ENCODE data around the gene LMBRD1.

DNA sequence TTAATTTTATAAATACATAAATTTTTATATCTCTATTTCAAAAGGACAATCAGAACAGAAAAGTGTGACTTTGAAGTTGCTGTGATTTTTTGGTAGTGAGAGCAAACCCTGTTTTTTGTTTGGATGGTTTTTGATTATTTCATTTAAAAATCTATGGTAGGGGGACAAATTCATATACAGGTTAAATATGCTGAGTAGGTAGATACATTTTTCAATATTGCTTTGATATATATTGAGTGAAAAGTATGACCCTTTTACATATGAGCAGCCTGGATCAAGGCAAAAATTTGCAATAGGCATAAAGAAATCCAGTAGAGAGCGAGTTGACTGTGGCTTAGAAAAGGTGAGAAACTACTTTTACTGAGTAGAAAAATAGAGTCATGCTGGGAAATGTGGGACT lies 132.3 kb downstream of the LMBRD1 start:
- TF ChIP-seq, protein P1, sequence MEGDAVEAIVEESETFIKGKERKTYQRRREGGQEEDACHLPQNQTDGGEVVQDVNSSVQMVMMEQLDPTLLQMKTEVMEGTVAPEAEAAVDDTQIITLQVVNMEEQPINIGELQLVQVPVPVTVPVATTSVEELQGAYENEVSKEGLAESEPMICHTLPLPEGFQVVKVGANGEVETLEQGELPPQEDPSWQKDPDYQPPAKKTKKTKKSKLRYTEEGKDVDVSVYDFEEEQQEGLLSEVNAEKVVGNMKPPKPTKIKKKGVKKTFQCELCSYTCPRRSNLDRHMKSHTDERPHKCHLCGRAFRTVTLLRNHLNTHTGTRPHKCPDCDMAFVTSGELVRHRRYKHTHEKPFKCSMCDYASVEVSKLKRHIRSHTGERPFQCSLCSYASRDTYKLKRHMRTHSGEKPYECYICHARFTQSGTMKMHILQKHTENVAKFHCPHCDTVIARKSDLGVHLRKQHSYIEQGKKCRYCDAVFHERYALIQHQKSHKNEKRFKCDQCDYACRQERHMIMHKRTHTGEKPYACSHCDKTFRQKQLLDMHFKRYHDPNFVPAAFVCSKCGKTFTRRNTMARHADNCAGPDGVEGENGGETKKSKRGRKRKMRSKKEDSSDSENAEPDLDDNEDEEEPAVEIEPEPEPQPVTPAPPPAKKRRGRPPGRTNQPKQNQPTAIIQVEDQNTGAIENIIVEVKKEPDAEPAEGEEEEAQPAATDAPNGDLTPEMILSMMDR (IDR thresholded peaks at IDR 0.05) = no peak
- no peak for TF ChIP-seq SMC3 (IDR thresholded peaks at IDR 0.05)
- no peak for TF ChIP-seq FOSB (CRISPR knock-in tag; IDR thresholded peaks at IDR 0.05)
- TF ChIP-seq POLR2A (IDR thresholded peaks at IDR 0.05; ENCODE audit: low read length) = no peak
